Peyer's patch (tissue), 4 donors: ENCODE results near the gene GGTLC2.
"Not testable (repeated sequence)": the region's sequence is repeated elsewhere in the genome, so short reads cannot be mapped to it uniquely, and the experiment has no call there.

Experiments
- POLR2A ChIP-seq, 2 donors: fragments of 450-650 bp; IDR thresholded peaks; one replicate each; pipeline ENCODE4 v1.5.1; 2017; ENCODE audit warnings: antibody characterized with exemption in 2 of 2, mild to moderate bottlenecking in 2 of 2, moderate library complexity in 2 of 2
- TF ChIP-seq, protein P1 (sequence below), 6 experiments: fragments of 450-650 bp in 4 of 6; fragments of 200-600 bp in 2 of 6; sonication (generic) in 1 of 6; IDR thresholded peaks; one replicate each; pipeline ENCODE4 v1.5.1; 2017 to 2019; ENCODE audit warnings: antibody characterized with exemption in 6 of 6, mild to moderate bottlenecking in 3 of 6, moderate library complexity in 1 of 6

DNA sequence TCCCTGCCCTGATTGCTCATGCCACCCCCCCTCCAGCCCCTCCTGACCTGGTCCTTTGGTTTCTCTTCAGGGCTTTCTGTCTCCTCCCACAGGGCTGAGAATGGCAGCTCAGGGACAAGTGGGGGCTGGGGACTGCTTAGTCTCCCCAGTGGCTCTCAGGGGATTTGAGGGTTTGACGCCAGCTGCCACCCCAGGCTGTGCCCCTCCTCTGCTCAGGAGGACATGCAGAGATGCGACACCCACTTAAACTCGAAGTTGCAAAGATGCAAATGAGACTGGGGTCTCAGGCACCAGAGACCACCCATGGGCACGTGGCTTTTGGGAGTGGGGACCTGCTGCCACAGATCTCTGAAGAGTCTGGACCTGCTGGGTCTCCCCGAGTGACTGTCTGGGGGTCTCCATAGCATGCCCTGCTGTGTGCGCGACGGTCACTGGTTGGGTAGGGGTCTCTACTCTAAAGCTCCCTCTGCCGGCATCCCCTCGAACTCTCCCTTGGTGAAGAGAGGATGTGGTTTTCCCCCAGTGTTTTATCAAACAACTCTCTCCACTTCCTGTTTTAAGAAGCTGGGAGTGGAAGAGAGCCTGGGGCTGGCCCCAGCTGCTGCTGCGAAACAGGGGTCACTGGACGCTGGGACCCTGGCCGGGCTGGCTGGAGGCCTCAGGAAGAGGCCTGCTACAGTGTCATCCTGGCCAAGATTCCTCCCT is 9.4 kb downstream of the GGTLC2 start:
- not testable (repeated sequence) for TF ChIP-seq POLR2A (IDR thresholded peaks at IDR 0.05)
- TF ChIP-seq, protein P1, sequence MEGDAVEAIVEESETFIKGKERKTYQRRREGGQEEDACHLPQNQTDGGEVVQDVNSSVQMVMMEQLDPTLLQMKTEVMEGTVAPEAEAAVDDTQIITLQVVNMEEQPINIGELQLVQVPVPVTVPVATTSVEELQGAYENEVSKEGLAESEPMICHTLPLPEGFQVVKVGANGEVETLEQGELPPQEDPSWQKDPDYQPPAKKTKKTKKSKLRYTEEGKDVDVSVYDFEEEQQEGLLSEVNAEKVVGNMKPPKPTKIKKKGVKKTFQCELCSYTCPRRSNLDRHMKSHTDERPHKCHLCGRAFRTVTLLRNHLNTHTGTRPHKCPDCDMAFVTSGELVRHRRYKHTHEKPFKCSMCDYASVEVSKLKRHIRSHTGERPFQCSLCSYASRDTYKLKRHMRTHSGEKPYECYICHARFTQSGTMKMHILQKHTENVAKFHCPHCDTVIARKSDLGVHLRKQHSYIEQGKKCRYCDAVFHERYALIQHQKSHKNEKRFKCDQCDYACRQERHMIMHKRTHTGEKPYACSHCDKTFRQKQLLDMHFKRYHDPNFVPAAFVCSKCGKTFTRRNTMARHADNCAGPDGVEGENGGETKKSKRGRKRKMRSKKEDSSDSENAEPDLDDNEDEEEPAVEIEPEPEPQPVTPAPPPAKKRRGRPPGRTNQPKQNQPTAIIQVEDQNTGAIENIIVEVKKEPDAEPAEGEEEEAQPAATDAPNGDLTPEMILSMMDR (IDR thresholded peaks at IDR 0.05) = not testable (repeated sequence)
